ENCODE measurements around the gene MAGI2. TPM values are rescaled to one million over a fixed set of nuclear protein-coding genes. Genes with fewer than 3 reads are reported as not detected.

MAGI2 gene
- total RNA-seq, 4 donors from 2014 or later, result 0.98 to 4.8 (median 2.5) TPM

- no peak overlapping the region for H3K4me3 ChIP-seq
- no peak overlapping the region for H3K27ac ChIP-seq
- no peaks in the 10 kb centered on the region for H3K4me1 ChIP-seq
- no peaks in the 10 kb centered on the region for H3K27me3 ChIP-seq
- DNase-seq (ENCODE audit: low spot score in 2 of 2), result no peak
- no peaks in the 10 kb centered on the region for H3K36me3 ChIP-seq
- no peak for TF ChIP-seq EP300 (IDR thresholded peaks at IDR 0.05)
- no peak for TF ChIP-seq CTCF (IDR thresholded peaks at IDR 0.05)
- TF ChIP-seq POLR2AphosphoS5 (IDR thresholded peaks at IDR 0.05), result no peak
- TF ChIP-seq POLR2A (IDR thresholded peaks at IDR 0.05), result no peak
- no peaks in the 10 kb centered on the region for H3K9me3 ChIP-seq
- WGBS, result 75% methylated on average over 9 of the region's 9 CpGs
Measured at GRCh38 chr7:78141522-78142281, 1311.8 kb downstream of the MAGI2 start.

GRCh38 chr7:78140109-78140508, 1313.4 kb downstream of the MAGI2 start:
- Histone ChIP-seq H3K27ac (no peak overlapping the region), H3K4me3 (no peak overlapping the region), H3K4me1 (no peaks in the 10 kb centered on the region), H3K36me3 (no peaks in the 10 kb centered on the region), H3K27me3 (no peaks in the 10 kb centered on the region), H3K9me3 (no peaks in the 10 kb centered on the region)
- TF ChIP-seq CTCF (IDR thresholded peaks at IDR 0.05) (no peak), POLR2AphosphoS5 (IDR thresholded peaks at IDR 0.05) (no peak), EP300 (IDR thresholded peaks at IDR 0.05) (no peak), POLR2A (IDR thresholded peaks at IDR 0.05) (no peak)
- DNase-seq (ENCODE audit: low spot score in 2 of 2), result no peak
- 95% methylated on average over 2 of the region's 2 CpGs for WGBS

- Histone ChIP-seq H3K4me3 (no peak overlapping the region), H3K36me3 (no peaks in the 10 kb centered on the region), H3K27ac (no peak overlapping the region), H3K27me3 (no peaks in the 10 kb centered on the region), H3K9me3 (no peaks in the 10 kb centered on the region), H3K4me1 (no peaks in the 10 kb centered on the region)
- 11% methylated on average over 3 of the region's 3 CpGs for WGBS
- TF ChIP-seq POLR2A (IDR thresholded peaks at IDR 0.05) (no peak), CTCF (IDR thresholded peaks at IDR 0.05) (no peak), EP300 (IDR thresholded peaks at IDR 0.05) (no peak), POLR2AphosphoS5 (IDR thresholded peaks at IDR 0.05) (no peak)
- no peak for DNase-seq (ENCODE audit: low spot score in 2 of 2)
Measured at GRCh38 chr7:78139335-78139734, 1314.1 kb downstream of the MAGI2 start.

- DNase-seq (ENCODE audit: low spot score in 2 of 2), result no peak
- Histone ChIP-seq H3K36me3 (no peaks in the 10 kb centered on the region), H3K27ac (no peak overlapping the region), H3K4me1 (no peaks in the 10 kb centered on the region), H3K4me3 (no peak overlapping the region), H3K27me3 (no peaks in the 10 kb centered on the region), H3K9me3 (no peaks in the 10 kb centered on the region)
- TF ChIP-seq POLR2A (IDR thresholded peaks at IDR 0.05) (no peak), EP300 (IDR thresholded peaks at IDR 0.05) (no peak), CTCF (IDR thresholded peaks at IDR 0.05) (no peak), POLR2AphosphoS5 (IDR thresholded peaks at IDR 0.05) (no peak)
- WGBS, result 88% methylated on average over 11 of the region's 11 CpGs
Measured at GRCh38 chr7:78134774-78135173, 1318.7 kb downstream of the MAGI2 start.

- Histone ChIP-seq H3K9me3 (no peaks in the 10 kb centered on the region), H3K4me3 (no peak overlapping the region), H3K27ac (no peak overlapping the region), H3K27me3 (no peaks in the 10 kb centered on the region), H3K4me1 (no peaks in the 10 kb centered on the region), H3K36me3 (no peaks in the 10 kb centered on the region)
- TF ChIP-seq POLR2AphosphoS5 (IDR thresholded peaks at IDR 0.05) (no peak), EP300 (IDR thresholded peaks at IDR 0.05) (no peak), CTCF (IDR thresholded peaks at IDR 0.05) (peak in 1 of 2 donors; percentile 13), POLR2A (IDR thresholded peaks at IDR 0.05) (no peak)
- no peak for DNase-seq (ENCODE audit: low spot score in 2 of 2)
- 43% methylated on average over 2 of the region's 2 CpGs for WGBS
Measured at GRCh38 chr7:78134256-78134655, 1319.2 kb downstream of the MAGI2 start.

Data from suprapubic skin (tissue), 4 donors.